HG03575 (cell line): ENCODE data around the gene JMJD8.

ENCODE experiments used
- ATAC-seq: cut with Tn5 transposase; IDR thresholded peaks from one replicate; pipeline ENCODE4 v1.9.1; 2021; ENCODE audit not compliant: unreplicated experiment, insufficient number of reproducible peaks, low FRiP score; ENCODE audit errors: extremely low read depth

JMJD8 gene

DNA sequence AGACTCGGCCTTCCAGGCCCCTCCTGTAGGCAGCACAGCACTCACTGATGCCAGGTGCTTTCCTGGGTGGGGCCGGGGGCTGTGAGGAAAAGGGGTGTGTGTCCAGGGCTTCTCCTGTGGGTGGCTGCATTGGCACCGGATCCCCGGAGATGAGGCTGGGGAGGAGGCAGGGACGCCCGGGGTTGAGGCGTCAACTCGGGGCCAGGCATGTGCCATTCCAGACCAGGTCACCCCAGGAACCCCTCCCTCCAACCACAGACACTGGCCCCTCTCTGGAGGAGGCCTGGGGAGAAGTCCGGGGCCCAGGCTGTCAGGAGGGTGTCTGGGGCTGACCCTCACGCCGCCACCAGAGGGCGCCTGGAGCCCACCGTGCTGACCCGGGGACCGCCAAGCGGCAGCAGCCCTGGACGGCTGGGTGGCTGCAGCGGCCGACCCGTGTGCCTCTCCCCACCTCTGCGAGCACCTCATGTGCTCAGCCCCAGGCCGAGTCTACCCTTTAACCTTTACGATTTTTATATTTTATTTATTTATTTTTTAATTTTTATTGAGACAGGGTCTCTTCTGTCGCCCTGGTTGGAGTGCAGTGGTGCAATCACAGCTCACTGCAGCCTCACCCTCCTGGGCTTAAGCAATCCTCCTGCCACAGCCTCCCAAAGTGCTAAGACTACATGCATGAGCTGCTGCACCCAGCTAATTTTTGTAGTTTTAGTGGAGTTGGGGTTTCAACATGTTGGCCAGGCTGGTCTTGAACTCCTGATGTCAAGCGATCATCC, 27.6 kb upstream of the JMJD8 start:
- no peak for ATAC-seq

GRCh38 chr16:711084-711483, 26.9 kb upstream of the JMJD8 start:
- ATAC-seq, result no peak

- no peak for ATAC-seq
These were observed 26.5 kb upstream of the JMJD8 start for GRCh38 chr16:710500-711075.

- ATAC-seq, result no peak
These were observed 25.7 kb upstream of the JMJD8 start for GRCh38 chr16:709566-710499.

GRCh38 chr16:708959-709358, 24.8 kb upstream of the JMJD8 start:
- ATAC-seq, result no peak

DNA sequence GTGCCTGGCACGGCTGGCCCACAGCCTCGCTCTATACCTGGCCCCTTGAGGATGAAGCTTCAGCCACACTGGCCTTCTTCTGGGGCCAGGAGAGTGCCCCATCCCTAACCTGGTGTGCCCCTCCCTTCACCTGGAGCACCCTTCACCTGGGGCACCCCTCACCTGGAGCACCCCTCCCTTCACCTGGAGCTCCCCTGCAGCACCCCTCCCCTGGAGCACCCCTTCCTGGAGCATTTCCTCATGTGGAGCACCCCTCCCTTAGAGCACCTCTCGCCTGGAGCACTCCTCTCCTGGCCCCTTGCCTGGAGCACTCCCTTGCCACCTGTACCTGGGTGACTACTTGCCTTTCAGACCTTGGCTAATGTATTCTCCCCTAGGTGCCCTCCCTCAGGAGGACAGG, 23.9 kb upstream of the JMJD8 start:
- ATAC-seq, result no peak

GRCh38 chr16:707062-707538, 23.0 kb upstream of the JMJD8 start:
- no peak for ATAC-seq

DNA sequence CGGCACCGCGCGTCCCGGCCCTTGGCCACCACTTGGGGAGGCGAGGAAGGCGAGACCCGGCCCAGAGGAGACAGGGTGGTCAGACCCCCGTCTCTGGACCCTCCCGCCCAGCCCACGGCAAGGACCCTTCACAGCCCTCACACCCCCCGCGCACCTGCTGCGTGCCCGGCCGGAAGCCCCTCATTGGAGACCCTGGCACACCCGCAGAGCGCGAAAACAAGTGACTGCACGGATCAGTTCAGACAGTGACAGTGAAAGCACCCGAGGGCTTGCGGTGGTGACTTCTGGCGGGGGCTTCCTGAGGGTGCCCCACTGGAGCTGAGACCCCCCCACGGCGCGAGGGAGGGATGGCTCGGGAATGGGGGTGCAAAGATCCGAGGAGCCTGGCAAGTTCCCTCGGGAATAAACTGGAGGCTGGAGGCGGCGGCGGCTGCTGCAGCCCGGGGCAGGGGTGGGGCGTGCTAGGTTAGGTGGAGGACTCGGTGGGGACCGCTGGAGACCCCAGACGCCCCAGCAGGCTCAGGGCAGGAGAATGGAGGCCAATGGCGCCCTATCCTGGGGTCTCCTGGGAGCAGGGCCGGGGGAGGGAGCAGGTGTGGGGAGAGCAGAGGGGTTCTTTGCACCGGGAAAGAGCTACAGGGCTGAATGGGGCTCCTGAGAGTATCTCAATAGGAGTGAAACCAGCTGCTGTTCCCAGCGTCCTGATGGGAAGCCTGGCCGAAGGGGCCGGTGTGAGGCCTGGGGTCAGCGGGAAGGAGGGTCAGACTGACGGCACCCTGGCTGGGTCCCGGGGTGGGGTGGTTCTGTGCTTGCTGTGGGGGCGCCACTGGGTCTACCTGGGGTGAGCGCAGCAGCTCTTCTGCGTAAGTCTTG, 22.3 kb upstream of the JMJD8 start:
- ATAC-seq, result no peak

DNA sequence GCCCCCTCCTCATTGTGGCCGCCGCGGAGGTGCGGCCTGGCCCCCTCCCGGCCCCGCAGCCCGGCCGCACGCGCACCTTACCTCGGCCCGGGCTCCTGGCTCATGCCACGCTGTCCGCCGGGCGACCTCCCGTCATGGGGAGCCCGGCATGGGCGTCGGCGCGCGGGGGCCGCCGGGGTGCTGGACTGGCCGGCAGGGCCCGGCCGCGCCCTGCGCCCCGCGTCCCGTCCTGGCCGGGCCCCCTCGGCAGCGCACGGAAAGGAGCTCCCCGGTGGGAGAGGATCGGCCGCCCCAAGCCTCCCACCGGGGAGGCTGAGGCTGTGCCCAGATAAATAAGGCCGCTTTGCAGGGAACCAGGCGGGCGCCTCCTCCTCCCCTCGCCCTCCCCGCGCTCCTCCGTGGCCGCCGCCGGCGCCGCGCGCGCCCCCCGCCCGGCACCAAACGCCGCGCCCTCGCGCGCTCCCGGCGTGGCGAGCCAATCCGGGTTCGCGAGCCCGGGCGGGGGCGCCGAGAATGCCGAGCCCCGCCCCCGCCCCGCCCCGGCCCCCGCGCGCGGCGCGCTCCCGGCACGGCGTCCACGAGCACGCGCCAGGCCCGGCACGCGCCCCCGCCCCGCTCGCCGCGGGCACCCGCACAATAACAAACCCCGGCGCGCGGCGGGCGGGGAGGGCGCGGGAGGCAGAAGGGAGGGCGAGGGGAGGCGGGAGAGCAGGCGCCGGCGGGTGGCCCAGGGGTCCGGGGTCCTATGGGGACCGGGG, 21.5 kb upstream of the JMJD8 start, which contains the start of gene FBXL16:
Gene FBXL16, minus strand, starts transcription at position 371 of the 758 bp plus-strand sequence. CDS start 8,396 bp downstream, outside the sequence.
- no peak for ATAC-seq

- no peak for ATAC-seq
These were observed 20.6 kb upstream of the JMJD8 start for GRCh38 chr16:704552-705380.

DNA sequence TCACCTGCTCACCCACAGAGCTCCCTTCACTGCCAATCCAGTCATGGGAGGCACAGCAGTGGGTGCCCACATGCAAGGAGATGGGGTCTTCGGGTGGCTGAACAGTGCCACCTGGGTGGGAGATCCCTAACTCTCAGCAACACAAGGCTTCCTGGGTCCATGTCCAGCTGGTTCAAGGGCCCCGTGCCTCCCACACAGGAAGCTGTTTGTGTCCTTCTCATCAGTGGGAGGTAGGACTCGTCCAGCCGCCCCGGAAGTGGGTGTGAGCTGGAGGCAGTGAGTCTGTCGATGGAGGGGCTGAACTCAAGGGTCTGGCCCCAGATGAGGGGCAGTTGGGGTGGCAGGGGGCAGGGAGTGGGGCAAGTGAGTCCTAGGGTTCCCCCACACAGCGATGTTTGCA, 19.9 kb upstream of the JMJD8 start:
- ATAC-seq, result no peak

DNA sequence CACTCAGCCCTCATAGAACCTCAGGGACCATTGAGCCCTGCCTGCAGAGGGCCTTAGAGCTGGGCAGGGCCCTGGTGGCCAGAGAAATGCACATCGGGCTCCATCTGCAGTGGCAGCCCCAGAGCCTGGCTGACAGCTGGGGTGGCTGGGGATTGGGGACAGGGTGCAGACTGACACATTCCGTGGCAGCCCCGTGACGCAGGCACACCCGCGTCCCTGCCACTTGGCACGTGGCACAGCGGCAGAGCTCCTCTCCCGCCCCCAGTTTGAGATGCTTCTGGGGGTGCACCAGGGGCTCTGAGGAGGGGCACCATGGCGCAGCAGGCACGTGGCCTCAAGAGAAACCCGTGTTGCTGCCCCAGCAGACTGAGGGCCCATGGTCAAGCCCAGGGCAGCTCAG, 19.3 kb upstream of the JMJD8 start:
- ATAC-seq, result no peak

GRCh38 chr16:702341-702740, 18.2 kb upstream of the JMJD8 start:
- ATAC-seq, result no peak

DNA sequence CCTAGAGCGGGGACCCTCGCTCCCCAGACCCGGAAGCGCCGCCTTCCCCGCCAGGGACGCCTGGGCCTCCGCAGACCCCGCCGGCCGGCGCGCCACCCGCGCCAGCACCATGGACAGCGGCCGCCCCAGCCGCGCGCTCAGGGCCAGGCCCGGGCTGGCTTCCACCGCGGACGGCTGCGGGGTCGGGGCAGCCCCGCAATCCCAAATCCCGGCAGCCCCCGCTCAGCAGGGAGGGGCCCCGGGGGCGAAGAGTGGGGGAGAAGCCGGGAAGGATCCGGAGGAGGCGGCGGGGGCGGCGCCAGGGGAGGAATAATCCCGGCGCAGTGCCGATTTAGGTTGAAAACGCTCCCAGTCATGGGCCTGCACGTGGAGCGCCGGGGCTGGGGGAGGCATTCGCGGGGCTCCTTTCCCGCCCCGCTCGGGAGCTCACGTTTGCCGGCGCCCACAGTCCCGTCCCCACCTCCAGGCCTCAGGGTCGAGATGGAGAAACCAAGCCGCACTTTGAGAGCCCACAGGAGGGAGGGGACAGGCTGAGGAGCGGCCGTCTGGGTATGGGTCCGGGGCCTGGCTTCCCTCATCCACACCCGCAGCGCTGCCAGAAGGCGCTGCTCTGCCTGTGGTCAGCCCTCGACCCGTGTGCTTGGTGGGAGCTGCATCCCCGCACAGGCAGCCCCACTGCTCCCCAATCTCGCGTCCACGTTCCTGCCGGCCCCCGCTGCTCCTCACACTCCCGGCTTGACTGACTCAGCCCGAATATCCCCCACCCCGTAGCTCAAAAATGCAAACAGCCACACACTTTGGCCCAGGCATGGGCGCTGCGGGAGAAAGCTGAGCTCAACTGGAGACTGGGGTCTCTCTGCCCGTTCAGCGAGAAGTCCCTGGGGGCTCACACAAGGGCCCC, 16.8 kb upstream of the JMJD8 start:
- no peak for ATAC-seq

- ATAC-seq, result no peak
These were observed 15.0 kb upstream of the JMJD8 start for GRCh38 chr16:698911-699671.
